IPS-20b (cell line): ENCODE measurements around the gene LSP1.

ENCODE experiments used
- H3K27ac ChIP-seq: one replicate; pipeline ENCODE4 v1.5.1; 2013; ENCODE audit warnings: low read length
- H3K27me3 ChIP-seq: 2 replicates; pipeline ENCODE4 v1.6.1; 2013; ENCODE audit warnings: mild to moderate bottlenecking, low read length, inconsistent platforms; ENCODE audit not compliant: insufficient read depth
- H3K36me3 ChIP-seq: 2 replicates; pipeline ENCODE4 v1.6.1; 2013; ENCODE audit warnings: low read depth, mild to moderate bottlenecking, inconsistent platforms, low read length, moderate library complexity; ENCODE audit not compliant: insufficient read depth
- H3K4me1 ChIP-seq: 2 replicates; pipeline ENCODE4 v1.6.1; 2013; ENCODE audit warnings: mild to moderate bottlenecking, control low read depth, inconsistent platforms, low read length, moderate library complexity; ENCODE audit not compliant: insufficient read depth
- H3K4me3 ChIP-seq: 2 replicates; pipeline ENCODE4 v1.5.1; 2013; ENCODE audit warnings: mild to moderate bottlenecking, low read length, inconsistent platforms
- H3K9ac ChIP-seq: 2 replicates; pipeline ENCODE4 v1.6.1; 2013; ENCODE audit warnings: low read depth, mild to moderate bottlenecking, inconsistent platforms, low read length, moderate library complexity
- H3K9me3 ChIP-seq: 2 replicates; pipeline ENCODE4 v1.6.1; 2013; ENCODE audit warnings: mild to moderate bottlenecking, low read depth, low read length, inconsistent platforms; ENCODE audit not compliant: insufficient read depth

The LSP1 gene

GRCh38 chr11:1856306-1857005 is 3.6 kb downstream of the LSP1 start:
- H3K27me3 ChIP-seq: no peaks in the 10 kb centered on the region
- no peaks in the 10 kb centered on the region for H3K9me3 ChIP-seq
- no peak overlapping the region for H3K4me3 ChIP-seq
- H3K4me1 ChIP-seq: no peaks in the 10 kb centered on the region
- H3K9ac ChIP-seq: no peak overlapping the region
- H3K27ac ChIP-seq: no peak overlapping the region
- H3K36me3 ChIP-seq: no peaks in the 10 kb centered on the region

- no peak overlapping the region for H3K27ac ChIP-seq
- no peaks in the 10 kb centered on the region for H3K4me1 ChIP-seq
- peaks cover 2% of the 10 kb centered on the region; the same call in 1 of the 2 replicates for H3K27me3 ChIP-seq
- no peaks in the 10 kb centered on the region for H3K36me3 ChIP-seq
- H3K9ac ChIP-seq: no peak overlapping the region
- no peak overlapping the region for H3K4me3 ChIP-seq
- no peaks in the 10 kb centered on the region for H3K9me3 ChIP-seq
Observed at GRCh38 chr11:1857064-1857463, 4.2 kb downstream of the LSP1 start.

GRCh38 chr11:1858154-1858553 is 5.3 kb downstream of the LSP1 start:
- H3K36me3 ChIP-seq: no peaks in the 10 kb centered on the region
- peaks cover 9% of the 10 kb centered on the region; the same call in 1 of the 2 replicates for H3K27me3 ChIP-seq
- H3K9me3 ChIP-seq: no peaks in the 10 kb centered on the region
- H3K4me1 ChIP-seq: no peaks in the 10 kb centered on the region
- no peak overlapping the region for H3K9ac ChIP-seq
- no peak overlapping the region for H3K4me3 ChIP-seq
- H3K27ac ChIP-seq: no peak overlapping the region

GRCh38 chr11:1858576-1858975 is 5.7 kb downstream of the LSP1 start:
- Histone ChIP-seq H3K4me3 (no peak overlapping the region), H3K4me1 (no peaks in the 10 kb centered on the region), H3K36me3 (no peaks in the 10 kb centered on the region), H3K9me3 (no peaks in the 10 kb centered on the region), H3K27ac (no peak overlapping the region), H3K27me3 (peaks cover 9% of the 10 kb centered on the region; the same call in 1 of the 2 replicates), H3K9ac (no peak overlapping the region)

GRCh38 chr11:1859004-1859403 is 6.1 kb downstream of the LSP1 start:
- H3K36me3 ChIP-seq: no peaks in the 10 kb centered on the region
- peaks cover 9% of the 10 kb centered on the region; the same call in 1 of the 2 replicates for H3K27me3 ChIP-seq
- no peak overlapping the region for H3K4me3 ChIP-seq
- H3K9ac ChIP-seq: no peak overlapping the region
- H3K9me3 ChIP-seq: no peaks in the 10 kb centered on the region
- no peaks in the 10 kb centered on the region for H3K4me1 ChIP-seq
- no peak overlapping the region for H3K27ac ChIP-seq

DNA sequence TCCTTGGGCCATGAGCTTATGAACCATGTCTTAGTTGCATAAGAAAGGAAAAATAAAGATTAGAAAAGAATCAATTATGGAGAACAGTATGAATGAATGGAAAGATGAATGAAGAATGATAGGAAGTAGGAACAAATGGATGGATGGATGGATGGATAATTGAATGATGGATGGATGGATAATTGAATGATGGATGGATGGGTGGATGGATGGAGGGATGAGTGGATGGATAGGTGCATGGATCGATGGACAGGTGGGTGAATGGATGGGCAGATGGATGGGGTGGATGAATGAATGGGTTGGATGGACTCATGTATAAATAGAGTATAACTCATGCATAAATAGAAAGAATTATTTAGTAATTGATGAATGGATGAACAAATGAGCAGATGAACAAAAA is 7.2 kb downstream of the LSP1 start:
- peaks cover 9% of the 10 kb centered on the region; the same call in 1 of the 2 replicates for H3K27me3 ChIP-seq
- H3K27ac ChIP-seq: no peak overlapping the region
- H3K36me3 ChIP-seq: no peaks in the 10 kb centered on the region
- no peaks in the 10 kb centered on the region for H3K9me3 ChIP-seq
- no peak overlapping the region for H3K9ac ChIP-seq
- no peaks in the 10 kb centered on the region for H3K4me1 ChIP-seq
- H3K4me3 ChIP-seq: no peak overlapping the region

GRCh38 chr11:1861435-1862411 is 8.8 kb downstream of the LSP1 start:
- no peaks in the 10 kb centered on the region for H3K36me3 ChIP-seq
- H3K27ac ChIP-seq: no peak overlapping the region
- peaks cover 9% of the 10 kb centered on the region; the same call in 1 of the 2 replicates for H3K27me3 ChIP-seq
- no peak overlapping the region for H3K4me3 ChIP-seq
- no peaks in the 10 kb centered on the region for H3K4me1 ChIP-seq
- no peaks in the 10 kb centered on the region for H3K9me3 ChIP-seq
- no peak overlapping the region for H3K9ac ChIP-seq

DNA sequence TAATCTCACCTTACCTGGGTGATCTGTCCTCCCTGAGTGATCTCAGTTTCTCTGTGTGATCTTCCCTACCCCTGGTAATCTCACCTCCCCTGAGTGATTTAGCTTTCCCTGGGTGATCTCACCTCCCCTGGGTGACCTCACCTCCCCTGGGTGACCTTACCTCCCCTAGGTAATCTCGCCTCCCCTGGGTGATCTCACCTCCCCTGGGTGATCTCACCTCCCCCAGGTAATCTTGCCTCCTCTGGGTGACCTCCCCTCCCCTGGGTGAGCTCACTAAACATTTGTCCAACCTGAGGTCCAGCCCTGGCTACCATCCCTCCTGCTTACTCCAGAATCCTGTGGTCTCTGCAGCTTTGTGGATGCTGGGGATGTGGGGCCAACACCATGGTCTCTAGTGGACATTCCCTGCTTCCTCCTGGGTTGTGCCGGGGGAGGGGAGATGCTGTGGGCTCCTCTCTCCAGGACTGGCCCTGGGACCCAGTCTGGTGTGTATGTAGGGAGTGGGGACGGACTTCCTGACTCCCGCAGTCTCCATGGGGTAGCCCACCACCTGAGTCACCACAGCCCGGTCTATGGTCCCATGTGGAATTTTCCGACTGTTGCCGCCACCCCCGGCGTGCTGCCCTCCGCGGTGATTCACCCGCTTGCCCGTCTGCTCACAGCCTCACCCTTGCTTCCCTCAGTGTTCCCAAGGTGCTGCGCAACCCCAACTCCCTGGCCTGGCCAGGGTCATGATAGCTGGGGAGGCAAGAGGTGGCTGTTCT is 9.9 kb downstream of the LSP1 start:
- H3K4me3 ChIP-seq: no peak overlapping the region
- H3K36me3 ChIP-seq: no peaks in the 10 kb centered on the region
- no peaks in the 10 kb centered on the region for H3K4me1 ChIP-seq
- no peak overlapping the region for H3K27ac ChIP-seq
- H3K27me3 ChIP-seq: peaks cover 9% of the 10 kb centered on the region; the same call in 1 of the 2 replicates
- no peak overlapping the region for H3K9ac ChIP-seq
- H3K9me3 ChIP-seq: no peaks in the 10 kb centered on the region

- Histone ChIP-seq H3K36me3 (no peaks in the 10 kb centered on the region), H3K9me3 (no peaks in the 10 kb centered on the region), H3K27me3 (peaks cover 9% of the 10 kb centered on the region; the same call in 1 of the 2 replicates), H3K27ac (no peak overlapping the region), H3K4me3 (no peak overlapping the region), H3K4me1 (no peaks in the 10 kb centered on the region), H3K9ac (no peak overlapping the region)
Observed at GRCh38 chr11:1863352-1864216, 10.7 kb downstream of the LSP1 start.

GRCh38 chr11:1864231-1864630 is 11.3 kb downstream of the LSP1 start:
- Histone ChIP-seq H3K4me3 (no peak overlapping the region), H3K27me3 (peaks cover 9% of the 10 kb centered on the region; the same call in 1 of the 2 replicates), H3K36me3 (no peaks in the 10 kb centered on the region), H3K9ac (no peak overlapping the region), H3K9me3 (no peaks in the 10 kb centered on the region), H3K4me1 (no peaks in the 10 kb centered on the region), H3K27ac (no peak overlapping the region)
